ENCODE results near the gene OPA3.

OPA3 gene

DNA sequence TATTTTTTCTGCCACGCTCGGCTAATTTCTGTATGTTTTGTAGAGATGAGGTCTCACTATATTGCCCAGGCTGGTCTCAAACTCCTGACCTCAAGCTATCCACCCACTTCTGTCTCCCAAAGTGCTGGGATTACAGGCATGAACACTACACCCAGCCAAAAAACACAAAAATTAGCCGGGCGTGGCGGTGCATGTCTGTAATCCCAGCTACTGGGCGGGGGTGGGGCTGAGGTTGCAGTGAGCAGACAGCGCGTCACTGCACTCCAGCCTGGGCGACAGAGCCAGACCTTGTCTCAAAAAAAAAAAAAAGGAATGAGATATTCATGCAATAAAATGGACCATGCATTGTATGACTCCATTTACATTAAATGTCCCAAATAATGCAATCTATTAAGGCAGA, 45.1 kb downstream of the OPA3 start:
- no peak for DNase-seq (ENCODE audit: low read depth, low spot score)
- H3K4me3 ChIP-seq (ENCODE audit: low read depth, low read length) = no peak overlapping the region
- in situ Hi-C loops (cut with HindIII; ENCODE audit: low sequenced_read_pairs) = no loop called here
- TF ChIP-seq, protein P1, sequence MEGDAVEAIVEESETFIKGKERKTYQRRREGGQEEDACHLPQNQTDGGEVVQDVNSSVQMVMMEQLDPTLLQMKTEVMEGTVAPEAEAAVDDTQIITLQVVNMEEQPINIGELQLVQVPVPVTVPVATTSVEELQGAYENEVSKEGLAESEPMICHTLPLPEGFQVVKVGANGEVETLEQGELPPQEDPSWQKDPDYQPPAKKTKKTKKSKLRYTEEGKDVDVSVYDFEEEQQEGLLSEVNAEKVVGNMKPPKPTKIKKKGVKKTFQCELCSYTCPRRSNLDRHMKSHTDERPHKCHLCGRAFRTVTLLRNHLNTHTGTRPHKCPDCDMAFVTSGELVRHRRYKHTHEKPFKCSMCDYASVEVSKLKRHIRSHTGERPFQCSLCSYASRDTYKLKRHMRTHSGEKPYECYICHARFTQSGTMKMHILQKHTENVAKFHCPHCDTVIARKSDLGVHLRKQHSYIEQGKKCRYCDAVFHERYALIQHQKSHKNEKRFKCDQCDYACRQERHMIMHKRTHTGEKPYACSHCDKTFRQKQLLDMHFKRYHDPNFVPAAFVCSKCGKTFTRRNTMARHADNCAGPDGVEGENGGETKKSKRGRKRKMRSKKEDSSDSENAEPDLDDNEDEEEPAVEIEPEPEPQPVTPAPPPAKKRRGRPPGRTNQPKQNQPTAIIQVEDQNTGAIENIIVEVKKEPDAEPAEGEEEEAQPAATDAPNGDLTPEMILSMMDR (IDR thresholded peaks at IDR 0.05; ENCODE audit: low read depth, low read length) = no peak

DNA sequence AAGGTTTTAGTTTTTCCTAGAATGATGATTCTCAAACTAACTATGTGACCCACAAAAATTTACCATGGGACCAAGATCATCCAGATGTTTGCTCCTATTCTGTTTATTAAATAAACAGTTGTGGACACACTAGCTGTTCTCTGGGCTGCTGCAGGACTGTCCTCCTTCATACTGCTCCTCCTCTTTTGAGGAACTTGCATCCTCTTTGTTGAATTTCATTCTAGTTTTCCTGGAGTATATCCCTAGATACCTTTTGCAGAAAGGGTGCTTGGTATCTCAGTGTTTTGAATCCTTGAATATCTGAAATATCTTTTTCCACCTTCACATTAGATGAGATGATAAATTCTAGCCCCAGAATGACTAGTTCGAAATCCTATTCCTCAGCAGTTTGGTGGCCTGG, 53.3 kb downstream of the OPA3 start:
- H3K4me3 ChIP-seq (ENCODE audit: low read depth, low read length) = no peak overlapping the region
- DNase-seq (ENCODE audit: low read depth, low spot score) = no peak
- TF ChIP-seq, protein P1 (IDR thresholded peaks at IDR 0.05; ENCODE audit: low read depth, low read length) = no peak
- in situ Hi-C loops (cut with HindIII; ENCODE audit: low sequenced_read_pairs) = no loop called here

DNA sequence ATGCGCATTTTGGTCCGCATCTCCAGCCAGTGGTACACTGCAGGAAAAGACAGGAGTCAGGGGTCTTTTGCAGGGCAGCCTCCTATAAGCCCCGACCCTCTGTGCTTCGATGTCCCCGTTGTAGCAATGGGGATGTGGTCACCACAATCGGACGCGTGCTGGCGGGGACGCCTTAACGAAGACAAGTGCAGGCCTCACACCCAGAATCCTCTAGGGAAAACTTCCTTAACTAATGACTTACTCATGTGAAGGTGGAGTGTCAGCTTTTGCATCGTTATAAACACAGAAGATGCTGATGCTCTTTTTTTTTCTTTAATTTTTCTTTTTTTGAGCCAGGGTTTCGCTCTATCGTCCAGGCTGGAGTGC, 55.2 kb downstream of the OPA3 start:
- no peak overlapping the region for H3K4me3 ChIP-seq (ENCODE audit: low read depth, low read length)
- in situ Hi-C loops (cut with HindIII; ENCODE audit: low sequenced_read_pairs) = no loop called here
- no peak for DNase-seq (ENCODE audit: low read depth, low spot score)
- TF ChIP-seq, protein P1 (IDR thresholded peaks at IDR 0.05; ENCODE audit: low read depth, low read length) = no peak

DNA sequence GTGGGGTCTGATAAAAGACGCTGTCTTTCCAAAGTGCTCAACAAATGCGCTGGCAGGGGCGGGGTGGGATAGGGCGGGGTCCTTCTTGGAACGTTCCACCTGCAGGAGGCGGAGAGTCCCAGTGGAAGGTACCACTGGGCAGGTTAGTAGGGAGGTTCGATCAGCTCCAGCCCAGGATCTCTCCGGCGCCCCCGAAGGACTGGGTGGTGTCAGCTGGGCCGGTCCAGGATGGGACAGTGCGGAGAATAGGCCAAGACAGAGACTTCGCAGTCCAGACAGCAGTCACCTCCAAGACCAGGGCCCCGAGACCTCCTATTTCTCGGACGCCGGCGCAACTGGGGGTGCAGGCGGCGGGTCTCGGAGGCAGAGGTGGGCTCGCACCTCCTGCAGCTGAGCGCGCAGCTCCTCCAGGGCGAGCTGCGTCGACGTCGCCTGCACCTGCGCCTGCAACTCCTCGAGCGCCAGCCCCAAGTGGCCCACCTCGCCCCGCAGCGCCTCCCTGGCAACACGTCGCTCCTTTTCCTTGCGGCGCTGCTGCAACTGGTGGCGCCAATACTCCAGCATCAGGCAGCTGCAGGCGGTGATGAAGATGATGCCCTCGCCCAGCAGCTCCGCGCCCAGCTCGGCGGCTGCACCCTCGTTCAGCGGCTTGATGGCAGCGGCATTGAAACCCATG, 55.7 kb downstream of the OPA3 start:
- TF ChIP-seq, protein P1 (IDR thresholded peaks at IDR 0.05; ENCODE audit: low read depth, low read length) = no peak
- DNase-seq (ENCODE audit: low read depth, low spot score) = peak; percentile 43
- H3K4me3 ChIP-seq (ENCODE audit: low read depth, low read length) = peak overlapping the region; percentile 7
- in situ Hi-C loops (cut with HindIII; ENCODE audit: low sequenced_read_pairs) = no loop called here

DNA sequence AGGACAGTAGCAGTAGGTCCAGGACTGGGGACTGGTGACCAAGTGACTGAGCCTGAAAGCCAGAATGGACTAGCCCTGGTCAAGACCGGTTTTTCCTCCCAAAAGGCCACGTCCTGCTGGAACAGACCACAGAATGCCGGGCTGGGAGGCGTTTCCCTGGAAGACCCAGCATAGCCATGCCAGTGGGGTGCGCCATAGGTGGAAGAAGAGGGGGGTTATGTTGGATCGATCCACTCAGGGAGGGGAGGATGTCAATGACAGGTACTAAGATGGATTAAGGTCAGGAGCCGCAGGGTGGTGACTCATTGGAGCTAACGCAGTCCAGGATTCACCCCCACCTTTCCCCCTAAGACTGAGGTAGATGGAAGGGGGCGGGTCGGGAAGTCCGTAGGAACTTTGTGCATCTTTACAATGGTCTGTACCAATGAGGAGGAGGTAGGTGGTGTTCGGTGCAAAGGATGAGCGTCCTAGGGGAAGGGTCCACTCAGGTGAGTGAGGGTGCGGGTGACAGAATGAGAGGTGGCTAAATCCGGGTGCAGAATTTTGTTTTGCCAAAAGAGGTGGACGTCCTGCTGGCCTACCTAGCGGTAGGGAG, 56.4 kb downstream of the OPA3 start:
- peak; percentile 44 for DNase-seq (ENCODE audit: low read depth, low spot score)
- in situ Hi-C loops (cut with HindIII; ENCODE audit: low sequenced_read_pairs) = no loop called here

DNA sequence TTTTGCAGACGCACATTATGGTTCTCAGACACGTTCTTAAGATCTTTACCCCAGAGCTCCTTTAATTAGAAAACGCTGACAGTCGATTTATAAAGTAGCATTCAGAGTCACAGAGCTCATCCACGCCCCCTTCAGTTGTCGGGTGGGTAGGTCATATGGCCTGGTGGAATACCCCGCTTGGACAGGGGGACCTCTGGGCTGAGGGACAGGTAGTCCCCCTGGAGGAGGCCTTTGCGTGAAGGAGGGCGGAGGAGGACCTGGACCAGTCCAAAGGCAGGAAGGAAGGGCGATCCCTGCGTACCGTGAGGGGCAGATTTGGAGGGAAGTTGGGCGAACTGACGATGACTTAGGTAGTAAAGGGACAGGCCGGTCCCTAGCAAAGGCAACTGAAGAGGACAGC, 56.9 kb downstream of the OPA3 start:
- H3K4me3 ChIP-seq (ENCODE audit: low read depth, low read length) = no peak overlapping the region
- in situ Hi-C loops (cut with HindIII; ENCODE audit: low sequenced_read_pairs) = no loop called here
- TF ChIP-seq, protein P1 (IDR thresholded peaks at IDR 0.05; ENCODE audit: low read depth, low read length) = no peak
- DNase-seq (ENCODE audit: low read depth, low spot score) = no peak

More for the DNA sequence above, 56.4 kb downstream of the OPA3 start:
- H3K4me3 ChIP-seq (ENCODE audit: low read depth, low read length) = no peak overlapping the region
- TF ChIP-seq, protein P1 (IDR thresholded peaks at IDR 0.05; ENCODE audit: low read depth, low read length) = no peak

All from astrocyte of the spinal cord (primary cell).